Activated CD8-positive, alpha-beta memory T cell treated with anti-CD3 and anti-CD28 coated beads for 48 hours (primary cell): ENCODE data around the gene PCDHB10.
"Not testable (repeated sequence)": the region's sequence is repeated elsewhere in the genome, so short reads cannot be mapped to it uniquely, and the experiment has no call there.

Source experiments
- DNase-seq, 3 experiments: peaks; one replicate each; pipeline ENCODE4 v3.0.0-alpha.2; 2020; ENCODE audit warnings: low read depth in 2 of 3, low spot score in 2 of 3

The PCDHB10 gene

DNA sequence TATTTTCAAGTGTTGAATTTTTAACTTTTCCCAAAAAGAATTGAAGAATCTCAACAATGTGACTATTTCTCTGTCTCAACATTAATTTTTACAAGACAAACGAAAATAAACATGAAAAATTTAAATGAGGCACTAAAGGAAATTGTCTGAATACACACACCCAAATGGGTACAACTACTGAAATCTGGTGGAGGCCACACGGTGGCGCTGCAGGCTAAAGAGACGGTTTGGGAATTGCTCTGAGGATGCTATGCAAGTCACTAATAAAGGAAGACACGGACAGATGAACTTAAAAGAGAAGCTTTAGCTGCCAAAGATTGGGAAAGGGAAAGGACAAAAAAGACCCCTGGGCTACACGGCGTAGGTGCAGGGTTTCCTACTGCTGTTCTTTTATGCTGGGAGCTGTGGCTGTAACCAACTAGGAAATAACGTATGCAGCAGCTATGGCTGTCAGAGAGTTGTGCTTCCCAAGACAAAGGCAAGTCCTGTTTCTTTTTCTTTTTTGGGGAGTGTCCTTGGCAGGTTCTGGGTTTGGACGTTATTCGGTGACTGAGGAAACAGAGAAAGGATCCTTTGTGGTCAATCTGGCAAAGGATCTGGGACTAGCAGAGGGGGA, at the start of gene PCDHB10:
PCDHB10 (plus strand) TSS at position 244 of the 616 bp plus-strand sequence; CDS start at position 444, 200 bp downstream.
- no peak for DNase-seq

DNA sequence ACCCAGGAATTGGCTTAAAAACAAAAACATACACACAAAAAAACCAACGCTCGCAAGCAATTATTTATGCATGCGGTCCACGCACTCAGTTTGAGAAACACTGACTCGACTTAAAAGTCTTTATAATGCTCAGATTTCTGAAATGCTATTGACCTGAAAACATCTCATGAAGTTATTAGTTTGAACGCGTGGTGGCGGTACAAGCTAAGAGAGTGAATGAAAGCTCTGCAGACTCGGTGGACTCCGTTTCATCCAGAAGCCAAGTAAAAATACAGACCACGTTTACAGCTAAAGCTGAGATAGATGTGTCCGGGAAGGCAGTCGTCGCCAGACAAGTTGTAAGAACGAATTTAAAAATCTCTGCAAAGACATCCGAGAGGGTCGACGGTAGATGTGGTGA, 42.3 kb upstream of the PCDHB10 start, which contains the start of gene PCDHB6:
PCDHB6 (plus strand) TSS at position 246 of the 400 bp plus-strand sequence. CDS start 201 bp downstream, outside the sequence.
- DNase-seq = no peak

DNA sequence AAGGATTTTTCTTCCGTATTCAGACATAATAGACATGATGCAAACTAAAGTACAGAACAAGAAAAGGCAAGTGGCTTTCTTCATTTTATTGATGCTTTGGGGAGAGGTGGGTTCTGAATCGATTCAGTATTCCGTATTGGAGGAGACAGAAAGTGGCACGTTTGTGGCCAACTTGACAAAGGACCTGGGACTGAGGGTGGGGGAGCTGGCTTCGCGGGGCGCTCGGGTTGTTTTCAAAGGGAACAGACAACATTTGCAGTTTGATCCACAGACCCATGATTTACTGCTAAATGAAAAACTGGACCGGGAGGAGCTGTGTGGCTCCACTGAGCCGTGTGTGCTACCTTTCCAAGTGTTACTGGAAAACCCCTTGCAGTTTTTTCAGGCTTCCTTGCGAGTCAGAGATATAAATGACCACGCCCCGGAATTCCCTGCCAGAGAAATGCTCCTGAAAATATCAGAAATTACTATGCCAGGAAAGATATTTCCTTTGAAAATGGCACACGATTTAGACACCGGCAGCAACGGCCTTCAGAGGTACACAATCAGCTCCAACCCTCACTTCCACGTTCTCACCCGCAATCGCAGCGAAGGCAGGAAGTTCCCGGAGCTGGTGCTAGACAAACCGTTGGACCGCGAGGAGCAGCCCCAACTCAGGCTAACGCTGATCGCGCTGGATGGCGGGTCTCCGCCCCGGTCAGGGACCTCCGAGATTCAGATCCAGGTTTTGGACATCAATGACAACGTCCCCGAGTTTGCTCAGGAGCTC, 41.7 kb upstream of the PCDHB10 start:
- DNase-seq = no peak

DNA sequence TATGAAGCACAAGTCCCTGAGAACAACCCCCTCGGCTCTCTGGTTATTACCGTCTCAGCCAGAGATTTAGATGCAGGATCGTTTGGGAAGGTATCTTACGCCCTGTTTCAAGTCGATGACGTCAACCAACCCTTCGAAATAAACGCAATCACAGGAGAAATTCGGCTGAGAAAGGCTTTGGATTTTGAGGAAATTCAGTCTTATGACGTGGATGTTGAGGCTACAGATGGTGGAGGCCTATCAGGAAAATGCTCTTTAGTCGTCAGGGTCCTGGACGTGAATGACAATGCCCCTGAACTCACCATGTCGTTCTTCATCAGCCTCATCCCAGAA, 41.2 kb upstream of the PCDHB10 start:
- no peak for DNase-seq

DNA sequence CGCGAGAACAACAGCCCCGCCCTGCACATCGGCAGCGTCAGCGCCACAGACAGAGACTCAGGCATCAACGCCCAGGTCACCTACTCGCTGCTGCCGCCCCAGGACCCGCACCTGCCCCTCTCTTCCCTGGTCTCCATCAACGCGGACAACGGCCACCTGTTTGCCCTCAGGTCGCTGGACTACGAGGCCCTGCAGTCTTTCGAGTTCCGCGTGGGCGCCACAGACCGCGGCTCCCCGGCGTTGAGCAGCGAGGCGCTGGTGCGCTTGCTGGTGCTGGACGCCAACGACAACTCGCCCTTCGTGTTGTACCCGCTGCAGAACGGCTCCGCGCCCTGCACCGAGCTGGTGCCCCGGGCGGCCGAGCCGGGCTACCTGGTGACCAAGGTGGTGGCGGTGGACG, 40.5 kb upstream of the PCDHB10 start:
- DNase-seq = not testable (repeated sequence)

DNA sequence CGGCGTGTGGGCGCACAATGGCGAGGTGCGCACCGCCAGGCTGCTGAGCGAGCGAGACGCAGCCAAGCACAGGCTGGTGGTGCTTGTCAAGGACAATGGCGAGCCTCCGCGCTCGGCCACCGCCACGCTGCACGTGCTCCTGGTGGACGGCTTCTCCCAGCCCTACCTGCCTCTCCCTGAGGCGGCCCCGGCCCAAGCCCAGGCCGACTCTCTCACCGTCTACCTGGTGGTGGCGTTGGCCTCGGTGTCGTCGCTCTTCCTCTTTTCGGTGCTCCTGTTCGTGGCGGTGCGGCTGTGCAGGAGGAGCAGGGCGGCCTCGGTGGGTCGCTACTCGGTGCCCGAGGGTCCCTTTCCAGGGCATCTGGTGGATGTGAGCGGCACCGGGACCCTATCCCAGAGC, 40.1 kb upstream of the PCDHB10 start:
- not testable (repeated sequence) for DNase-seq

DNA sequence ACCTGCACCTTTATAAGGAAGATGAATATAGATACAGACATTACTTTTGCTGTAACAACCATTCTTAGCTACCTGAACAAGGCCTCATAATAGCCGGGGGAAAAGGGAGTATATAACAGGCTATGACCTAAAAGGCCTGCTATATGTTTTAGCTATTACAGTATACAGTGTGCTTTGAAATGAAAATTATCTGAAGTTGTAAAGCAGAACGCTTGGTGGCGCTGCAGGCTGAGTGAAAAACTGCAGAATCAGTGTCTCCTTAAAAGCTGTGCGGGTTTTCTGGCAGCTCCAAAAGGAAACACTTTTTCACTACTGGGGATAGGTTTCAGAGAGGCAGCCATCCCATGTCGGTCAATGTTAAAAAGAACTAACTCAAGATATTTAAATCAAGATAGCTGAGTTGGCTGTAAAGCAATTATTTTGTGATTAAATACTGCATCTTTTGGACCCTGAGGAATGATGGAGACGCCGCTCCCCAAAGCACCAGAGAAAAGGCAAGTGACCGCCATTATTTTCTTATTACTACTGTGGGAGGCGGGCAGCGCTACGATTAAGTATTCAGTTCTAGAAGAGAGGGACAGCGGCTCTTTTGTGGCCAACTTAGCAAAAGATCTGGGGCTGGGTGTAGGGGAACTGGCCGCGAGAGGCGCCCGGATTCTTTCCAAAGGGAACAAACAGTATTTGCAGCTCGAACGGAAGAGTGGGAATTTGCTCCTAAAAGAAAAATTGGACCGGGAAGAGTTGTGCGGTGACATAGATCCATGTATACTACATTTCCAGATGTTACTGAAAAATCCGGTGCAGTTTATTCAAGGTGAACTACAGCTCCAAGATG, 36.4 kb upstream of the PCDHB10 start:
- no peak for DNase-seq

DNA sequence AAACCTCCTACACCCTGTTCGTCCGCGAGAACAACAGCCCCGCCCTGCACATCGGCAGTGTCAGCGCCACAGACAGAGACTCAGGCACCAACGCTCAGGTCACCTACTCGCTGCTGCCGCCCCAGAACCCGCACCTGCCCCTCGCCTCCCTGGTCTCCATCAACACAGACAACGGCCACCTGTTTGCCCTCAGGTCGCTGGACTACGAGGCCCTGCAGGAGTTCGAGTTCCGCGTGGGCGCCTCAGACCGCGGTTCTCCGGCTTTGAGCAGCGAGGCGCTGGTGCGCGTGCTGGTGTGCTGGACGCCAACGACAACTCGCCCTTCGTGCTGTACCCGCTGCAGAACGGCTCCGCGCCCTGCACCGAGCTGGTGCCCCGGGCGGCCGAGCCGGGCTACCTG, 34.8 kb upstream of the PCDHB10 start:
- not testable (repeated sequence) for DNase-seq

DNA sequence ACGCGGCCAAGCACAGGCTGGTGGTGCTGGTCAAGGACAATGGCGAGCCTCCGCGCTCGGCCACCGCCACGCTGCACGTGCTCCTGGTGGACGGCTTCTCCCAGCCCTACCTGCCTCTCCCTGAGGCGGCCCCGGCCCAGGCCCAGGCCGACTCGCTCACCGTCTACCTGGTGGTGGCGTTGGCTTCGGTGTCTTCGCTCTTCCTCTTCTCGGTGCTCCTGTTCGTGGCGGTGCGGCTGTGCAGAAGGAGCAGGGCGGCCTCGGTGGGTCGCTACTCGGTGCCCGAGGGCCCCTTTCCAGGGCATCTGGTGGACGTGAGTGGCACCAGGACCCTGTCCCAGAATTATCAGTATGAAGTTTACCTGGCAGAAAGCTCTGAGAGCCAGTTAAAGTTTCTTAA, 34.3 kb upstream of the PCDHB10 start:
- DNase-seq = not testable (repeated sequence)

DNA sequence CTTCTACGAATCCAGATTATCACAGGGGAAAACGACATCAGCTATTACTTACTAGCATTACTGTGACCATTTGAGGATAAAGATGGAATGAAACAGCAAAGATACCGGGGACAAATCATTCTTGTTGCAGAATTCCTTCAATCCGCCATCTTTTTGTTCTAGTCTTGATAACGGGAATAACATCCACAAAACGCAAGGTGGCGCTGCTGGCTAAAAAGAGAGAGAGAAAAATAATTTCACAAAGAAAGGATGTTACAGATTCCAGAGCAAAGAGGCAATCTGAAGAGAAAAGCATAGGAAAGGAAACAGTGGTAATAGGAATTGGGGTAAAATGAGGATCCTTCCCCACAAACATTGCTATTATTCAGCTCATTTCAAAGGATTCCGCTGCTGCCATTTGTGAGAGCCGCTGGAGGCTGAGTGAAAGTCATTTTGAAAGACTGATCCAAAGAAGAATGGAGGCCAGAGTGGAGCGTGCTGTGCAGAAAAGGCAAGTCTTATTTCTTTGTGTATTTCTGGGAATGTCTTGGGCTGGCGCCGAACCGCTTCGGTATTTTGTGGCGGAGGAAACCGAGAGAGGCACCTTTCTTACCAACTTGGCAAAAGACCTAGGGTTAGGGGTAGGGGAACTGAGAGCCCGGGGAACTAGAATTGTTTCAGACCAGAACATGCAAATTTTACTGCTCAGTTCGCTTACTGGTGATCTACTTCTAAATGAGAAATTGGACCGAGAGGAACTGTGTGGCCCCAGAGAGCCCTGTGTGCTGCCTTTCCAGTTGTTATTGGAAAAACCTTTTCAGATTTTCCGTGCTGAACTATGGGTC, 19.6 kb upstream of the PCDHB10 start, which contains the start of gene PCDHB7:
PCDHB7 (plus strand) TSS at position 264 of the 824 bp plus-strand sequence; CDS start at position 456, 192 bp downstream.
- no peak for DNase-seq

DNA sequence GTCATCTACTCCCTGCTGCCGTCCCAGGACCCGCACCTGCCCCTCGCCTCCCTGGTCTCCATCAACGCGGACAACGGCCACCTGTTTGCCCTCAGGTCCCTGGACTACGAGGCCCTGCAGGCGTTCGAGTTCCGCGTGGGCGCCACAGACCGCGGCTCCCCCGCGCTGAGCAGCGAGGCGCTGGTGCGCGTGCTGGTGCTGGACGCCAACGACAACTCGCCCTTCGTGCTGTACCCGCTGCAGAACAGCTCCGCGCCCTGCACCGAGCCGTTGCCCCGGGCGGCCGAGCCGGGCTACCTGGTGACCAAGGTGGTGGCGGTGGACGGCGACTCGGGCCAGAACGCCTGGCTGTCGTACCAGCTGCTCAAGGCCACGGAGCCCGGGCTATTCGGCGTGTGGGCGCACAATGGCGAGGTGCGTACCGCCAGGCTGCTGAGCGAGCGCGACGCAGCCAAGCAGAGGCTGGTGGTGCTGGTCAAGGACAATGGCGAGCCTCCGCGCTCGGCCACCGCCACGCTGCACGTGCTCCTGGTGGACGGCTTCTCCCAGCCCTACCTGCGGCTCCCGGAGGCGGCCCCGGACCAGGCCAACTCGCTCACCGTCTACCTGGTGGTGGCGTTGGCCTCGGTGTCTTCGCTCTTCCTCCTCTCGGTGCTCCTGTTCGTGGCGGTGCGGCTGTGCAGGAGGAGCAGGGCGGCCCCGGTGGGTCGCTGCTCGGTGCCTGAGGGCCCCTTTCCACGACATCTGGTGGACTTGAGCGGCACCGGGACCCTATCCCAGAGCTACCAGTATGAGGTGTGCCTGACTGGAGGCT, 17.7 kb upstream of the PCDHB10 start:
- not testable (repeated sequence) for DNase-seq

DNA sequence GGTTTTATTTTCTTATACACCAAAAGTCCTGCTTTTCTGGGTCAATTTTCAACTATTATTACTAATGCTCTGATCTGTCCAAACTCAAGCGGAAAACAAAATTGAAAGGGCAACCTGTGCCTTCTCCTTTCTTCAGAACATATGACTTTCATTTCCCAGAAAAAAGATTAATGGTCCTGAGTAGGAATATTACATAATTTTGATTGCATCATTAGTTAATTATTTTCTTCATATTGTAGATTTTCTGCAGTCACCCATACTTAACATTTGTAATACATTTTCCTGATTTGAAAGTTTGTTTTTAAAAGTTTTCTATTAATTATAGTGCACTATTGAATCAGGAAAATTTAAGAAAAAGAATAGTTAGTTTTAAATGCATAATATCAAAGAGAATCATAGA, 16.2 kb upstream of the PCDHB10 start:
- DNase-seq = no peak

DNA sequence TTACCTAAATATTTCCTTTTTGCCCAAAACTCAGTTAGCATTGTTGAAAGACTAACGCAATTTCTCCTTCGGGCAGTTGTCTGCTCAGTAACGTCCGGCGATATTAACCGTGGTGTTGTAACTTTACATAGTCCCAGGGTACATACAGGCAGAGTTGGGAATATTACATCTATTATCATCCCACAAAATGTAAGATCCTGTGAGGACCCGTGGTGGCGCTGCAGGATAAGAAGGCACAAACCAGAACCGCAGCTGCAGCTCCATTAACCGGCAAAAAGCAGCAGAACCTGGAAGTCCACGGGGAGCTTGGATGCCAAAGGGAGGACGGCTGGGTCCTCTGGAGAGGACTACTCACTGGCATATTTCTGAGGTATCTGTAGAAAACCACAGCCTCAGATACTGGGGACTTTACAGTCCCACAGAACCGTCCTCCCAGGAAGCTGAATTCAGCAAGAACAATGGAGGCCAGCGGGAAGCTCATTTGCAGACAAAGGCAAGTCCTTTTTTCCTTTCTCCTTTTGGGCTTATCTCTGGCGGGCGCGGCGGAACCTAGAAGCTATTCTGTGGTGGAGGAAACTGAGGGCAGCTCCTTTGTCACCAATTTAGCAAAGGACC, 14.5 kb upstream of the PCDHB10 start, which contains the start of gene PCDHB8:
PCDHB8 (plus strand) TSS at position 214 of the 615 bp plus-strand sequence; CDS start at position 459, 245 bp downstream.
- DNase-seq = not testable (repeated sequence)

DNA sequence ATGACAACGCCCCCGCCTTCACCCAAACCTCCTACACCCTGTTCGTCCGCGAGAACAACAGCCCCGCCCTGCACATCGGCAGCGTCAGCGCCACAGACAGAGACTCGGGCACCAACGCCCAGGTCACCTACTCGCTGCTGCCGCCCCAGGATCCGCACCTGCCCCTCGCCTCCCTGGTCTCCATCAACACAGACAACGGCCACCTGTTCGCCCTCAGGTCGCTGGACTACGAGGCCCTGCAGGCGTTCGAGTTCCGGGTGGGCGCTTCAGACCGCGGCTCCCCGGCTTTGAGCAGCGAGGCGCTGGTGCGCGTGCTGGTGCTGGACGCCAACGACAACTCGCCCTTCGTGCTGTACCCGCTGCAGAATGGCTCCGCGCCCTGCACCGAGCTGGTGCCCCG, 12.8 kb upstream of the PCDHB10 start:
- DNase-seq = not testable (repeated sequence)

DNA sequence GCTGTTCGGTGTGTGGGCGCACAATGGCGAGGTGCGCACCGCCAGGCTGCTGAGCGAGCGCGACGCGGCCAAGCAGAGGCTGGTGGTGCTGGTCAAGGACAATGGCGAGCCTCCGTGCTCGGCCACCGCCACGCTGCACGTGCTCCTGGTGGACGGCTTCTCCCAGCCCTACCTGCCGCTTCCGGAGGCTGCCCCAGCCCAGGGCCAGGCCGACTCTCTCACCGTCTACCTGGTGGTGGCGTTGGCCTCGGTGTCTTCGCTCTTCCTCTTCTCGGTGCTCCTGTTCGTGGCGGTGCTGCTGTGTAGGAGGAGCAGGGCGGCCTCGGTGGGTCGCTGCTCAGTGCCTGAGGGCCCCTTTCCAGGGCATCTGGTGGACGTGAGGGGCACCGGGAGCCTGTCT, 12.3 kb upstream of the PCDHB10 start:
- DNase-seq = not testable (repeated sequence)

DNA sequence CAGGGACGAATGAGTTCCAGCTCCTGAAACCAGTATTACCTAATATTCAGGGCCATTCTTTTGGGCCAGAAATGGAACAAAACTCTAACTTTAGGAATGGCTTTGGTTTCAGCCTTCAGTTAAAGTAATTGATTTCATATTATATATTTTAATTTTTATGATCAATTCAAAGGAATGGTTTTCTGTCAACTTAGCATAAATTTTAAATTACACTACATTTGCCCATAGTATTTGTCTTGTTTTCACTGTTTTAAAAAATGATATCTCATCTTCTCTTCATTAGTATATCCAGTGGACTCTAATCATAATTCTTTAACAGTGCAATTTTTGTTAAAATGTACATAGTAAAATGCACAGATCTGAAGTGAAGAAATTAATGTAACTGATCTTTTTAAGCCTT, 11.8 kb upstream of the PCDHB10 start:
- no peak for DNase-seq

DNA sequence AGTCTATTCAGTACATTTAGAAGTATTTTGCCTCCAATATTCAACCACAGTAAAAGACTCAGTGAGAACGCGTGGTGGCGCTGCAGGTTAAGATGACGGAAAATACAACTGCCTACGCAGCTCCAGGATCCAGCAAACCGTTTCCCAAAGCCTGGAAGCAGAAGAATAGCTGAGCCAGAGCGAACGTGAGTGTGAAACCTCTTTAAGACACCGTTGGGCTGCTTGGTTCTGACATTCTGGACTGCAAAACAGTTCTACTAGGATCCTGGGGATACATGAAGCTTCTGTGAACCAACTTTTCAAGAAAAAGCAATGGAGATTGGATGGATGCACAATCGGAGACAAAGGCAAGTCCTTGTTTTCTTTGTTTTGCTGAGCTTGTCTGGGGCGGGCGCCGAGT, 9.9 kb upstream of the PCDHB10 start, which contains the start of gene PCDHB16:
PCDHB16 (plus strand) TSS at position 140 of the 400 bp plus-strand sequence; CDS start at position 313, 173 bp downstream.
- DNase-seq = no peak

DNA sequence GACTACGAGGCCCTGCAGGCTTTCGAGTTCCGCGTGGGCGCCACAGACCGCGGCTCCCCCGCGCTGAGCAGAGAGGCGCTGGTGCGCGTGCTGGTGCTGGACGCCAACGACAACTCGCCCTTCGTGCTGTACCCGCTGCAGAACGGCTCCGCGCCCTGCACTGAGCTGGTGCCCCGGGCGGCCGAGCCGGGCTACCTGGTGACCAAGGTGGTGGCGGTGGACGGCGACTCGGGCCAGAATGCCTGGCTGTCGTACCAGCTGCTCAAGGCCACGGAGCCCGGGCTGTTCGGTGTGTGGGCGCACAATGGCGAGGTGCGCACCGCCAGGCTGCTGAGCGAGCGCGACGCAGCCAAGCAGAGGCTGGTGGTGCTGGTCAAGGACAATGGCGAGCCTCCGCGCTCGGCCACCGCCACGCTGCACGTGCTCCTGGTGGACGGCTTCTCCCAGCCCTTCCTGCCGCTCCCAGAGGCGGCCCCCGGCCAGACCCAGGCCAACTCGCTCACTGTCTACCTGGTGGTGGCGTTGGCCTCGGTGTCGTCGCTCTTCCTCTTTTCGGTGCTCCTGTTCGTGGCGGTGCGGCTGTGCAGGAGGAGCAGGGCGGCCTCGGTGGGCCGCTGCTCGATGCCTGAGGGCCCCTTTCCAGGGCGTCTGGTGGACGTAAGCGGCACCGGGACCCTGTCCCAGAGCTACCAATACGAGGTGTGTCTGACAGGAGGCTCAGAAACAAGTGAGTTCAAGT, 7.9 kb upstream of the PCDHB10 start:
- DNase-seq = not testable (repeated sequence)
